CD4-positive, alpha-beta T cell treated with Interleukin-2 at 100 ng/mL for 4 hours (primary cell): ENCODE data around the gene REN.

Experiments
- DNase-seq: peaks from one replicate; pipeline ENCODE4 v3.0.0-alpha.2; 2020; ENCODE audit warnings: low spot score

Gene REN

GRCh38 chr1:204131978-204132377 lies 34.2 kb downstream of the REN start:
- no peak for DNase-seq

GRCh38 chr1:204130981-204131892 lies 34.9 kb downstream of the REN start:
- no peak for DNase-seq

GRCh38 chr1:204130178-204130577 lies 36.0 kb downstream of the REN start:
- no peak for DNase-seq

GRCh38 chr1:204128964-204129896 lies 36.9 kb downstream of the REN start:
- DNase-seq, result peak; percentile 56

GRCh38 chr1:204128464-204128963 lies 37.6 kb downstream of the REN start:
- no peak for DNase-seq

GRCh38 chr1:204127597-204128242 lies 38.4 kb downstream of the REN start:
- DNase-seq, result peak; percentile 19

GRCh38 chr1:204126956-204127355 lies 39.2 kb downstream of the REN start:
- DNase-seq, result no peak

- no peak for DNase-seq
Measured at GRCh38 chr1:204126386-204126785, 39.8 kb downstream of the REN start.

- DNase-seq, result no peak
Measured at GRCh38 chr1:204125759-204126351, 40.3 kb downstream of the REN start.

GRCh38 chr1:204124639-204125038 lies 41.5 kb downstream of the REN start:
- no peak for DNase-seq

GRCh38 chr1:204123376-204123775 lies 42.8 kb downstream of the REN start:
- no peak for DNase-seq

GRCh38 chr1:204121840-204122555 lies 44.1 kb downstream of the REN start:
- DNase-seq, result no peak

- no peak for DNase-seq
Measured at GRCh38 chr1:204116539-204116938, 49.6 kb downstream of the REN start.

- no peak for DNase-seq
Measured at GRCh38 chr1:204115116-204115515, 51.0 kb downstream of the REN start.

GRCh38 chr1:204114606-204115005 lies 51.5 kb downstream of the REN start:
- no peak for DNase-seq

GRCh38 chr1:204113896-204114295 lies 52.2 kb downstream of the REN start:
- DNase-seq, result no peak

GRCh38 chr1:204112876-204113730 lies 53.0 kb downstream of the REN start:
- DNase-seq, result no peak

GRCh38 chr1:204110894-204111633 lies 55.1 kb downstream of the REN start:
- DNase-seq, result no peak
